K562 (cell line): ENCODE data around the gene MTSS2.

ENCODE experiments used
- CBFA2T2 ChIP-seq: fragments of 450-650 bp; conservative IDR thresholded peaks from 2 replicates; pipeline ENCODE4 v1.6.1; 2017; ENCODE audit warnings: mild to moderate bottlenecking
- REST ChIP-seq, 2 experiments: fragments of 450-650 bp; formaldehyde crosslinking in 1 of 2; IDR thresholded peaks; 2 replicates each; pipeline versions ENCODE4 v1.4.0 to v1.6.1; 2014 to 2020; ENCODE audit warnings: mild to moderate bottlenecking in 2 of 2, borderline replicate concordance in 1 of 2, low read depth in 1 of 2

GRCh38 chr16:70699696-70700095 lies 13.8 kb upstream of the MTSS2 start:
- TF ChIP-seq CBFA2T2 (no peak), REST (IDR thresholded peaks at IDR 0.05; ENCODE audit: borderline replicate concordance) (no peak), REST (CRISPR knock-in tag; IDR thresholded peaks at IDR 0.05; ENCODE audit: low read depth) (no peak)
